GM12801 (cell line): ENCODE measurements around the gene LPAR3.

Source experiments
- TF ChIP-seq, protein P1 (sequence below): IDR thresholded peaks from one replicate; pipeline ENCODE4 v1.5.1; 2011; ENCODE audit warnings: control low read depth; ENCODE audit not compliant: insufficient read length; ENCODE audit errors: extremely low read depth

Gene LPAR3, protein sequence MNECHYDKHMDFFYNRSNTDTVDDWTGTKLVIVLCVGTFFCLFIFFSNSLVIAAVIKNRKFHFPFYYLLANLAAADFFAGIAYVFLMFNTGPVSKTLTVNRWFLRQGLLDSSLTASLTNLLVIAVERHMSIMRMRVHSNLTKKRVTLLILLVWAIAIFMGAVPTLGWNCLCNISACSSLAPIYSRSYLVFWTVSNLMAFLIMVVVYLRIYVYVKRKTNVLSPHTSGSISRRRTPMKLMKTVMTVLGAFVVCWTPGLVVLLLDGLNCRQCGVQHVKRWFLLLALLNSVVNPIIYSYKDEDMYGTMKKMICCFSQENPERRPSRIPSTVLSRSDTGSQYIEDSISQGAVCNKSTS

DNA sequence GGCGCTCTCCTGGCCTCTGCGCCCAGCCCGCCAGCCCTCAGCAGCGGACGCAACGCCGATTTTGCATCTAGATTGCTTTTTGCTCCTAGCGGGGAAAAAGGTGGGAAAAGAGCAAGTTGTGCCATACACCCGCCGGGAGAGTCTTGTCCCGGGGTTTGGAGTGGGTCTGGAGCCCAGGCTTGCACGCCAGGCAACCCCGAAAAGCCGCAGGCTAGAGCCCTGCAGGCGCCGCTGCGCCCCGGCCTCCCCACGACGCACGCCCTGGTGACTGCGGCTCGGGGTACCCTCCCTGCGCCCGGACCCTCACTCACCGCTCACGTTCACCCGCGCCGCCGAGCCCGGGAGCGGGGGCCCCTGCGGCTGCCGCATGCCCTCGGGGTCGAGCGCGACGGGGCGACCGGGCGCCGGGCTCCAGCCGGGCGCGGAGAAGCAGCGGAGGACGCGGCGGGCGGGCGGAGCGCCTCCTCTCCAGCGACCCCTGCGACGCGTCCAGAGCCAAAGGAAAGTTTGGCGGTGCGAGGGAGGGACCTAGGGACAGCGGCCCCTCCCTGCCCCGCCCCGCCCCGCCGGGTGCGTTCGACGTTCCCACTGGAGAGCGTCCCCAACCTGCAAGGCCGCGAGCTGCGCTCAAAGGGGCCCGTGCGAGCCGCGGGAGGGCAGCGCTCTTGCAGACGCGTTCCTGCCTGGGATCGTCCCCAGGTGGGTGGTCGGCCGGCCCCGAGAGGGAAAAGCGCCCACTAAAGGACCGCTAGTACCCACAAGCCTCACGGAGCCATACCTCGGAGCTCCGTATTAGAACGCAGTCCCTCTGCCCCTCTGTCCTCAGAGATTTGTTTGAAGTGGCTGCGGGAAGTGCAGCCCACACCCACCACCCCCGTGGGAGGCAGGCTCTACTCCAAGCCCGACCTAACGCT is at the start of gene LPAR3:
Gene LPAR3, minus strand, starts transcription at position 502 of the 914 bp plus-strand sequence. CDS start 27,086 bp downstream, outside the sequence.
- TF ChIP-seq, protein P1, sequence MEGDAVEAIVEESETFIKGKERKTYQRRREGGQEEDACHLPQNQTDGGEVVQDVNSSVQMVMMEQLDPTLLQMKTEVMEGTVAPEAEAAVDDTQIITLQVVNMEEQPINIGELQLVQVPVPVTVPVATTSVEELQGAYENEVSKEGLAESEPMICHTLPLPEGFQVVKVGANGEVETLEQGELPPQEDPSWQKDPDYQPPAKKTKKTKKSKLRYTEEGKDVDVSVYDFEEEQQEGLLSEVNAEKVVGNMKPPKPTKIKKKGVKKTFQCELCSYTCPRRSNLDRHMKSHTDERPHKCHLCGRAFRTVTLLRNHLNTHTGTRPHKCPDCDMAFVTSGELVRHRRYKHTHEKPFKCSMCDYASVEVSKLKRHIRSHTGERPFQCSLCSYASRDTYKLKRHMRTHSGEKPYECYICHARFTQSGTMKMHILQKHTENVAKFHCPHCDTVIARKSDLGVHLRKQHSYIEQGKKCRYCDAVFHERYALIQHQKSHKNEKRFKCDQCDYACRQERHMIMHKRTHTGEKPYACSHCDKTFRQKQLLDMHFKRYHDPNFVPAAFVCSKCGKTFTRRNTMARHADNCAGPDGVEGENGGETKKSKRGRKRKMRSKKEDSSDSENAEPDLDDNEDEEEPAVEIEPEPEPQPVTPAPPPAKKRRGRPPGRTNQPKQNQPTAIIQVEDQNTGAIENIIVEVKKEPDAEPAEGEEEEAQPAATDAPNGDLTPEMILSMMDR: no peak

DNA sequence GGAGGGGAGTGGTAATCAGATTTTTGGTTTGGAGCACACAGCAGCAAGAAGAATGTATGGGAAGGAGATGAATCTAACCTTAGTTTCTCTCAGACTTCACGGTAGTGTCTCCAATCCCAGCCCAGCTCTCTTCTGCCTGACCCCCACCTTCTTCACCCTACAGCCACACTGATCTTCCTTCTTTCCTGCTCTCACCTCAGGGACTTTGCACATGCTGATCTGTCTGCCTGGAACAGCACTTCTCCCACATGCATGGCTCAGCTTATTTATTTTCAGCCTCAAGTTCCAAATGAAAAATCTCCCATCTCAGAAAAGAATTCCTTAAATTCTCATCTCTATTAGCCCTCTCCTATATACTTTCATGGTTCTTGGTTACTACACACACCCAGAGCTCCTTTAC is 48.8 kb upstream of the LPAR3 start:
- TF ChIP-seq, protein P1: no peak

DNA sequence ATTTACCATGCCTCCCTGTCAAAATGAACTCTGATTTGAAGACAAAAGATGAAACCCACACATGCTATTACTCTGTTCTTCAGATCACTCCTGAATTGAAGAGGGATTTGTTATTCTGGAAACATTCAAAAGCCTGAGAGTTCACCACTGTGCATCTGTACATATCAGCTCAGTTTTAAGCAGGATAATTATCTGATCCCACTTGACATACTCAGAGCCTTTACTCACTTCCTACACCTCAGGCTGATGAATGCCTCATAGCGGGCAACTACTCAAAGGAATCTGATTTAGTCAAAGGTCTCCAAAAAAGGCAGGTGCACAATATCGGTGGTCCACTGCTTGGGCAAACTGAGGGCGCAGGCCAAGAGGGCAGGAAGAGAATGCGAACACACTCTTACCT is 47.5 kb upstream of the LPAR3 start:
- TF ChIP-seq, protein P1: no peak

DNA sequence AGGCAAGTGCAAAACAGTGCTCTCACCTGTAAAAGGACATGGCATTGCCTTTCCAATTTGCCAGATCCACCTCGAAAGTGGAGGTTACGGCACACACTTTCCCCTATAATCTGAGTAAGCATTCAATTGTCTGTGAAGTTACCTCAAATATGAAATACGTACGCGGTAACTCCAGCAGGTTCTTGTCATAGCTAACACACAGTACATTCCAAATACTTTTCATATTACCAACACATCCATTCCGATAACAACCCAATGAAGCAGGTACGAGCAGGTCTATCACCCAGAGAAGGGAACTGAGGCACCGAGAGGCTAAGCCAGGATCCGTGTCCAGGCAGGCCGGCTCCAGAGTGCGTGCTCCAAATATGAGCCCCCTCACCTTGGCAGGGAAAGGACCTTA is 46.8 kb upstream of the LPAR3 start:
- TF ChIP-seq, protein P1: no peak

DNA sequence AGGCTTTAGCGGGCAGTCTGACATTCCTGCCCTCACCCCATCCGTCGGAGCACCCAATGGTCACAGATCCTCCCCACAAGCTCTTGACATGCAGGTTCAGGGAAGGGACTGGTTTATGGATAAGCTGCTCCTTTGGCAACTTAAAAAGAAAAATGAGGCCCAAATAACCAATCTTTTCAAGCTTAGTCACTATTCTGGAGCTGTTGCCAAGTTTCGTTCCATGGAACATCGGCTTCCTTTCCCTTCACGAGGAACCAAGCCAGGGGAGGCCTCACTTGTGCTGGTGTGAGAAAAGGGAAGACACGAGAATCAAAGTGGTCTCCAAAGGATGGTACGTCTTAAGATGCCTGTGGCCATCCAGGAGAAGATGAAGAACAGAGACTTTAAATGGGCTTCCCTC is 46.1 kb upstream of the LPAR3 start:
- TF ChIP-seq, protein P1: no peak

DNA sequence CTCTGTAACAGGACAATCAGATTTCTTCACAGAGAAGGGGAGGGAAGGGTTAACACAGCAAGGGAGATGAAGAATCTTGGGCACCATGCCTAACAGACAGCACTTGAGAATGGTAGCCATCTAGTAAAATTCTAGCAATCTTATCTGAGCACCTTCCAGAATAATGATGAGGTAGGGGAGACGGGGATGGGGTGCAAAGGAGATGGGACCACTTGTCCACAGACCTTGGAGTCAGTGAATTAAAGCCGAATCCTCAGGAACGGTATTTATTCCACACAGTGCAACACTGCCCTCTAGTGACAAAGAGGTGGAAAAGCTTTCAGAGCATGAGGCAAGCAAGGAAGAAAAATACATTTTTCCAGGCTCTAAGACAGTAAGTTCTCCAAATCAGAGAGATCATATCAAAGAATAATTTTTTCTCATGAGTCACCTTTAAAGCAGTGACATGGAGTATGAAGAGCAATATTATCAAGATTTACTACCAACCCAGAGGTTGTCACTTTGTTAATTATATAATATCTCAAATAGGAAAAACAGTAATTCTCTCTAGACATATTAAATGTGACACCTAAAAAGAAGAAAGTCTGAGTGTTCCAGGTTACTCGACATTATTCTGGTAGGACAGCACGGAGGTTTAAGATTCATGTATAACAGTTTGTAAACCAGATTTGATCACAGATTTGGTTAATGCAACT is 43.3 kb upstream of the LPAR3 start:
- TF ChIP-seq, protein P1: no peak
